Epithelial cell of proximal tubule (primary cell): ENCODE data around the gene BABAM2. TPM values are rescaled to one million over a fixed set of nuclear protein-coding genes. Genes with fewer than 3 reads are reported as not detected.

Experiments
- DNase-seq: peaks from one replicate; pipeline ENCODE4 v3.0.0-alpha.2; 2011; ENCODE audit warnings: low read depth
- H3K4me3 ChIP-seq: 2 replicates; pipeline ENCODE4 v1.5.1; 2011; ENCODE audit warnings: low read depth, mild to moderate bottlenecking, low read length
- total RNA-seq: library from RNA; depleted of rRNA; stranded (reverse); fragments of >200 nt; gene quantifications from 2 replicates; pipeline ENCODE4 v1.2.3, GENCODE V29; 2015
- TF ChIP-seq, protein P1 (sequence below): conservative IDR thresholded peaks from 2 replicates; pipeline ENCODE4 v1.5.1; 2012; ENCODE audit warnings: low read depth, mild to moderate bottlenecking, low read length

The BABAM2 gene
- total RNA-seq, 1 donor from 2014 or later: 23.6 TPM

DNA sequence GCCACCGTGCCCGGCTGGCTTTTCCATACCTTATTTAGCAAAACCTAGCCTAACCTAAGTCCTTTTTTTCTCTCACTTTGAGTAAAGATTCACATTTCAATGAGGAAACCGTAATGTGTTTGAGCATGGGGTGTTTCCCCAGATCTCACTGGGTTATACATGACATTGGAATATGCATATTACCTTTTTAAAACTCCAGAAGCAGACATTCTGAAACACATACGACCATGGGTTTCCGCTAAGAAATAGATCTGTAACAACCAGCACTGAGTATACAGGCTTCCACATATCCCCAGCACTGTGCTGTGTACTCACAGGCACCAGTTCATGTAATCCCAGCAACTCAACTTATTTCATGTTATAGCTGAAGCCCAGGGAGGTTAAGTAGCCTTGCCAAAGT, 461.1 kb downstream of the BABAM2 start:
- TF ChIP-seq, protein P1, sequence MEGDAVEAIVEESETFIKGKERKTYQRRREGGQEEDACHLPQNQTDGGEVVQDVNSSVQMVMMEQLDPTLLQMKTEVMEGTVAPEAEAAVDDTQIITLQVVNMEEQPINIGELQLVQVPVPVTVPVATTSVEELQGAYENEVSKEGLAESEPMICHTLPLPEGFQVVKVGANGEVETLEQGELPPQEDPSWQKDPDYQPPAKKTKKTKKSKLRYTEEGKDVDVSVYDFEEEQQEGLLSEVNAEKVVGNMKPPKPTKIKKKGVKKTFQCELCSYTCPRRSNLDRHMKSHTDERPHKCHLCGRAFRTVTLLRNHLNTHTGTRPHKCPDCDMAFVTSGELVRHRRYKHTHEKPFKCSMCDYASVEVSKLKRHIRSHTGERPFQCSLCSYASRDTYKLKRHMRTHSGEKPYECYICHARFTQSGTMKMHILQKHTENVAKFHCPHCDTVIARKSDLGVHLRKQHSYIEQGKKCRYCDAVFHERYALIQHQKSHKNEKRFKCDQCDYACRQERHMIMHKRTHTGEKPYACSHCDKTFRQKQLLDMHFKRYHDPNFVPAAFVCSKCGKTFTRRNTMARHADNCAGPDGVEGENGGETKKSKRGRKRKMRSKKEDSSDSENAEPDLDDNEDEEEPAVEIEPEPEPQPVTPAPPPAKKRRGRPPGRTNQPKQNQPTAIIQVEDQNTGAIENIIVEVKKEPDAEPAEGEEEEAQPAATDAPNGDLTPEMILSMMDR: no peak
- H3K4me3 ChIP-seq: no peak overlapping the region
- DNase-seq: no peak

DNA sequence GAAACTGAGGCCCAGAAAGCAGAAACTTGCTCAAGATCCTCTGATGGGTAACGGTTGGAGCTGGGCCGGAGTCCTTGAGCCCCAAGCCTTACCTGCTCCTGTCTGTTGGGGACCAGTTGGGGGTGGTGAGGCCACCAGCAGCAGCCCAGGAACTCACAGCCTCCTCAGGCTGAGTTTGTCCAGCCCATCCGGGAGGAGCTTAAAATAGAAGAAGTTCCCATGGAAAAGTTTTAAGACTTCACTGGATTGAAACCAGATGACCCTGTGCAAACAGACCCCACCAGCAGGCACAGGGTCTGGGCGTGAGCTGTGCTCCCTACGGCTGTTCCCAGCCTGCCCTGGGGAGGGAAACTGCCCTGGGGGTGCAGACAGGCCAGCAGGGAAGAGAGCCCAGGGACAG, 461.6 kb downstream of the BABAM2 start:
- DNase-seq: no peak
- TF ChIP-seq, protein P1: no peak
- H3K4me3 ChIP-seq: no peak overlapping the region

DNA sequence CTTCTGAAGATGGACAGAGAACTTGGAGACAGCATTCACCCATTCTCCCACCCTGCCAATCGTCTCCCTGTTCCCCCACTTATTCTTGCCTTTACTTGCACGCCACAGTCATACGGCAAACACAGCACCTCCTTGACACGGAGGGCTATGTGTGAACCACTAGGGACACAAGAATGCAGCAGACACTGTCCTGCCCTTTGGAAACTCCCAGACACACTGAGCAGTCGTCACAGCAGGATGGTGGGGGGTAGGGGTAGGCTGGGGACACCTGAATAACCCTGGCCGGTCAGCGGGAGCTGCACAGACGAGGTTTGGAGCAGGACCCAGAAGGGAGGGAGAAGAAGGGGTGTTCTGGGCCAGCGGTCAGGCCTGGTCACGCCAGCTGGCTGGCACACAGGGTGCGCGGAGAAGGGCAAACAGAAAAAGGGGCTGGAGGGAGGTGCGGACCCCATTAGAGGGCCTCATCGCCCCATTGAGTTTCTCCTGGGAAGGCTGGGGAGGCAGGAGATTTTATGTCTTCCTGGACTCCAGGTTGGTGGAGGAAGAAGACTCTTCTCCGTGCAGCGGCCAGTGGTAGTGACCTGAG, 462.2 kb downstream of the BABAM2 start:
- DNase-seq: no peak
- TF ChIP-seq, protein P1: no peak
- no peak overlapping the region for H3K4me3 ChIP-seq

DNA sequence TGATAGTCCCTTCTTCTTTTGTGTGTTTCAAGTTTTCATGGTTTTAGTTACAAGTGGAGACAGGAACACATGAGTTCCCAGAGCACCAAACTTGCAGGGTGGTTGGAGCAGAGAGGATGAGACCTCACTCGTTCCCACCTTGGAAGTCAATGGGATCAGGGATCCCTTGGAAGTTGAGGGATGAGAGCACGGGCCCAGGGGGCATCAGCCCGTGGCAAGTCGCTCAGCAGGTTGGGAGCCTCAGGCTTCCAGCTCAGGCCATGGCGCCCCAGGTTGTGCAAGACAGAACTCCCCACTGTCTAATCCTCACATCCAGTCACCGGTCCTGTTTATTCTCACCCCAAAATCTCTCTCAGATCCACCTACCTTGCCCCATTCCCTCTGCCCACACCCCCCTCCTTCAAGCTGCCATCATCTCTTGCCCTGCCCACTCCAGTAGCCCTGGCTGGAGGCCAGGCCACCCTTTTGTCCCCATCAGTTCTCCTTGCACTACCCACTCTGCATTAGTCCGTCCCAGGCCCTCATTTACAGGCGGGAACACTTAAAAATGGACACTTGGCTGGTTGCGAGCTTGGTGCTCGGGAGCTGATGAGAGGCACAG, 464.5 kb downstream of the BABAM2 start:
- TF ChIP-seq, protein P1: no peak
- DNase-seq: no peak
- no peak overlapping the region for H3K4me3 ChIP-seq

DNA sequence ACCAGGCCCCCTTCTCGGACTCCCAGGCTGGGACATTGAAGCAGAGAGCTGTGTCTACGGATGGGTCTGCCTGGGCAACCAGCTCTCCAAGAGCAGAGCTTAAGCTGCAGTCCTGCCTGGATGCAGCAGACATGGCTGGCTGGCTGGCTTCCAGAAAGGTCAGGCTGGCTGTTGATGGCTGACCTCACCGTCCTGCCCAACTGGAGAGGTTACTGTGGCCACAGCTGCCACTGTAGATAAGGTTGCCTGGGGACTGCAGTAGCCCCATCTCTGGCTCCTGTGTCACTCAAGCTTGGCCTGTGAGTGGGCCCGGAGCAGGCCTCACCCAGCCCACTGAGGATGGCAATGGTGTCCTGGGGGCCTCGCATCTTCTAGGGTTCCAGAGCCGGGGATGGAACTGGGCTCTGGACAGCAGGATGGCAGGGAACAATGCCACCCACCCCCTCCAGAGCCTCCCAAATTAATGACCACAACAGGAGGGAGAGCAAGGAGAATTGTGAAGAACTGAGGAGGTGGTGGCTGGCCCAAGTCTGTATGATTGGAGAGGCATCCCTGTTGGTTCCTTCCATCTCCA, 465.1 kb downstream of the BABAM2 start:
- no peak overlapping the region for H3K4me3 ChIP-seq
- DNase-seq: no peak
- TF ChIP-seq, protein P1: no peak

DNA sequence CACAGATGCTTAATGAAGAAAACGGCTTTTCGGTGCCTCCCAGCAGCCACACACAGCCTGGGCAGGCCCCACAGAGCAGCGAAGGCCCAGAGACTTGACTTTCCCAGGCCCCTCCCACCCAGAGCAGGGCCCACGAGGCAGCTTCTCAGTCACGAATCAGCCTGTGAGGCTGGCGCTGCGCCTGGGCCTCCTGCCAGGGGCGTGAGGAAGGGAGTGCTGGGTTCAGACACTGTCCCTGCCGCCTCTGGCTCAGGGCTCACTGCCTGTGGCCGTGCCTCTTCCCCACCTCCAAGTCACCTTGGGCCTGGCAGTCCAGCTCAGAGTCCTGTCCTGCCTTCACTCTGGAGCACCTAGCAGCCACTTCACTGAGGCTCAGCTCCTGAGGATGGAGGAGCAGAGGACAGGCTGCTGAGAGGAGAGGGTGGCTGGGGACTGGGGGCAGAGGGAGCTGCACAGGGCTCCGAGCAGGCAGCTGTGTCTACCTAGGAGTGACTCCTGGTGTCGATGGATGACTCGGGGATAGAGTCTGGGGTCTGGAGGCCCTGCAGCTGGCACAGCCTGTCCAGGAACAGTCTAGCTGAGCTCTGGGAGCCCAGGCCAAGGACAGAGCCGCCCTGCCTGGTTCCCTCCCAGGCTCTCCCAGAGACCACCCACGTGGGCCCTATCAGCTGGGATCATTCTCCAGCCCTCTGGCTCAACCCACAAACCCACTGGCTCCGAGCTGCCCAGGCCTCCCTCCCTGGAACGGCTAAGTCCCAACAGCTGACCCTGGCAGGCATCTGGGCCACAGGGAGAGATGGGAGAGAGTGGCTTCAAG, 465.8 kb downstream of the BABAM2 start:
- TF ChIP-seq, protein P1: no peak
- DNase-seq: no peak
- no peak overlapping the region for H3K4me3 ChIP-seq
